ENCODE measurements around the gene IFTAP.

GRCh38 chr11:36550385-36551115, 43.8 kb upstream of the IFTAP start:
- no peak for TF ChIP-seq CTCF (conservative IDR thresholded peaks at IDR 0.05; ENCODE audit: low read depth, low read length)
- no peak for TF ChIP-seq EZH2 (IDR thresholded peaks at IDR 0.05; ENCODE audit: borderline replicate concordance, low read depth, low read length, poor library complexity, severe bottlenecking)
